Astrocyte (in vitro differentiated cells and primary cell): ENCODE results near the gene KIF3C. TPM values are rescaled to one million over a fixed set of nuclear protein-coding genes. Genes with fewer than 3 reads are reported as not detected.

Source experiments
- DNase-seq: peaks from one replicate; pipeline ENCODE4 v3.0.0-alpha.2; 2010; ENCODE audit warnings: low read depth
- FAIRE-seq: peaks from 2 replicates; lab custom pipeline; 2011; peaks lifted over from hg19 to GRCh38; lab: Jason Lieb, UNC
- H2AFZ ChIP-seq: 2 replicates; pipeline ENCODE4 v1.6.0; 2012; ENCODE audit warnings: low read depth, low read length, inconsistent platforms
- H3K27ac ChIP-seq: 2 replicates; pipeline ENCODE4 v1.5.1; 2011; ENCODE audit warnings: low read depth, low read length, inconsistent platforms
- H3K27me3 ChIP-seq: 2 replicates; pipeline ENCODE4 v1.6.0; 2011; ENCODE audit warnings: low read length, inconsistent platforms; ENCODE audit not compliant: insufficient read depth
- H3K36me3 ChIP-seq: 2 replicates; pipeline ENCODE4 v1.5.1; 2011; ENCODE audit warnings: low read length, inconsistent platforms; ENCODE audit not compliant: insufficient read depth
- H3K4me1 ChIP-seq: 2 replicates; pipeline ENCODE4 v1.5.1; 2011; ENCODE audit warnings: low read length, inconsistent platforms; ENCODE audit not compliant: insufficient read depth
- H3K4me2 ChIP-seq: 2 replicates; pipeline ENCODE4 v1.6.0; 2012; ENCODE audit warnings: low read length, inconsistent platforms
- H3K4me3 ChIP-seq: 2 replicates; pipeline ENCODE4 v1.5.1; 2011; ENCODE audit warnings: low read depth, mild to moderate bottlenecking, low read length, inconsistent platforms; ENCODE audit not compliant: insufficient read depth
- H3K79me2 ChIP-seq: 2 replicates; pipeline ENCODE4 v1.6.0; 2012; ENCODE audit warnings: mild to moderate bottlenecking, low read length, inconsistent platforms; ENCODE audit not compliant: insufficient read depth
- H3K9ac ChIP-seq: 2 replicates; pipeline ENCODE4 v1.6.0; 2012; ENCODE audit warnings: mild to moderate bottlenecking, low read length, inconsistent platforms
- H3K9me3 ChIP-seq: 2 replicates; pipeline ENCODE4 v1.5.1; 2012; ENCODE audit warnings: low read depth, mild to moderate bottlenecking, low read length, inconsistent platforms; ENCODE audit not compliant: insufficient read depth
- H4K20me1 ChIP-seq: 2 replicates; pipeline ENCODE4 v1.6.0; 2012; ENCODE audit warnings: low read length, inconsistent platforms; ENCODE audit not compliant: insufficient read depth
- H3K27ac Mint-ChIP-seq: one replicate; pipeline ENCODE4 v1.8.0; 2021; ENCODE audit warnings: mild to moderate bottlenecking, mixed read lengths; ENCODE audit not compliant: unreplicated experiment
- H3K27me3 Mint-ChIP-seq: one replicate; pipeline ENCODE4 v1.8.0; 2021; ENCODE audit warnings: low read depth, mixed read lengths; ENCODE audit not compliant: unreplicated experiment
- H3K36me3 Mint-ChIP-seq: one replicate; pipeline ENCODE4 v1.8.0; 2021; ENCODE audit warnings: low read depth, mixed read lengths; ENCODE audit not compliant: unreplicated experiment
- H3K4me1 Mint-ChIP-seq: one replicate; pipeline ENCODE4 v1.8.0; 2021; ENCODE audit warnings: low read depth, mixed read lengths; ENCODE audit not compliant: unreplicated experiment
- H3K4me3 Mint-ChIP-seq: one replicate; pipeline ENCODE4 v1.8.0; 2021; ENCODE audit warnings: mild to moderate bottlenecking, moderate library complexity, mixed read lengths; ENCODE audit not compliant: unreplicated experiment
- H3K9me3 Mint-ChIP-seq: one replicate; pipeline ENCODE4 v1.8.0; 2021; ENCODE audit warnings: mild to moderate bottlenecking, mixed read lengths; ENCODE audit not compliant: unreplicated experiment
- CTCF ChIP-seq: IDR thresholded peaks from 2 replicates; pipeline ENCODE4 v1.5.1; 2011; ENCODE audit warnings: low read depth, mild to moderate bottlenecking, inconsistent platforms, low read length, moderate library complexity; ENCODE audit not compliant: insufficient read depth
- EZH2 ChIP-seq: IDR thresholded peaks from 2 replicates; pipeline ENCODE4 v1.6.1; 2012; ENCODE audit warnings: mild to moderate bottlenecking, low read length, inconsistent platforms; ENCODE audit not compliant: insufficient read depth
- total RNA-seq: library from RNA; stranded (reverse); gene quantifications from 2 replicates; pipeline ENCODE4 v1.2.1, GENCODE V29; 2021

KIF3C gene
- total RNA-seq, 1 donor from 2014 or later = 38.7 TPM

- Mint-ChIP-seq H3K36me3 (no peaks in the 10 kb centered on the region), H3K27ac (no peak overlapping the region), H3K4me3 (no peak overlapping the region), H3K9me3 (no peaks in the 10 kb centered on the region), H3K4me1 (peaks cover under 1% of the 10 kb centered on the region), H3K27me3 (no peaks in the 10 kb centered on the region)
- no peak overlapping the region for H3K27ac ChIP-seq
- H3K9ac ChIP-seq = no peak overlapping the region
- H4K20me1 ChIP-seq = no peaks in the 10 kb centered on the region
- no peak overlapping the region for H3K4me3 ChIP-seq
- H3K79me2 ChIP-seq = no peaks in the 10 kb centered on the region
- H3K9me3 ChIP-seq = no peaks in the 10 kb centered on the region
- FAIRE-seq (no peak), DNase-seq (no peak)
- TF ChIP-seq EZH2 (no peak), CTCF (no peak)
- H3K27me3 ChIP-seq = no peaks in the 10 kb centered on the region
- no peak overlapping the region for H2AFZ ChIP-seq
- no peak overlapping the region for H3K4me2 ChIP-seq
- peaks cover 2% of the 10 kb centered on the region for H3K4me1 ChIP-seq
- no peaks in the 10 kb centered on the region for H3K36me3 ChIP-seq
These were observed 10.3 kb upstream of the KIF3C start for GRCh38 chr2:25992556-25992955.

- Mint-ChIP-seq H3K4me3 (no peak overlapping the region), H3K4me1 (no peaks in the 10 kb centered on the region), H3K9me3 (no peaks in the 10 kb centered on the region), H3K27me3 (no peaks in the 10 kb centered on the region), H3K36me3 (no peaks in the 10 kb centered on the region), H3K27ac (no peak overlapping the region)
- Histone ChIP-seq H3K36me3 (no peaks in the 10 kb centered on the region), H3K27me3 (no peaks in the 10 kb centered on the region), H3K9me3 (no peaks in the 10 kb centered on the region), H2AFZ (no peak overlapping the region), H3K79me2 (no peaks in the 10 kb centered on the region), H3K9ac (no peak overlapping the region), H3K27ac (no peak overlapping the region), H3K4me3 (no peak overlapping the region), H4K20me1 (no peaks in the 10 kb centered on the region), H3K4me2 (no peak overlapping the region), H3K4me1 (no peaks in the 10 kb centered on the region)
- no peak for DNase-seq
- TF ChIP-seq CTCF (no peak), EZH2 (no peak)
- no peak for FAIRE-seq
These were observed 9.7 kb upstream of the KIF3C start for GRCh38 chr2:25991965-25992364.

GRCh38 chr2:25989154-25989553, 6.9 kb upstream of the KIF3C start:
- Mint-ChIP-seq H3K4me1 (no peaks in the 10 kb centered on the region), H3K27ac (no peak overlapping the region), H3K4me3 (no peak overlapping the region), H3K27me3 (peaks cover 3% of the 10 kb centered on the region), H3K36me3 (peaks cover 2% of the 10 kb centered on the region), H3K9me3 (no peaks in the 10 kb centered on the region)
- H3K4me1 ChIP-seq = no peaks in the 10 kb centered on the region
- DNase-seq = no peak
- TF ChIP-seq CTCF (no peak), EZH2 (no peak)
- H3K9me3 ChIP-seq = no peaks in the 10 kb centered on the region
- no peaks in the 10 kb centered on the region for H3K79me2 ChIP-seq
- H4K20me1 ChIP-seq = no peaks in the 10 kb centered on the region
- no peak overlapping the region for H3K4me2 ChIP-seq
- no peak overlapping the region for H2AFZ ChIP-seq
- H3K27ac ChIP-seq = no peak overlapping the region
- no peak overlapping the region for H3K4me3 ChIP-seq
- FAIRE-seq = no peak
- no peak overlapping the region for H3K9ac ChIP-seq
- peaks cover 2% of the 10 kb centered on the region for H3K27me3 ChIP-seq
- H3K36me3 ChIP-seq = no peaks in the 10 kb centered on the region
